Colonic mucosa (tissue), 4 donors: ENCODE data around the gene DUSP19. TPM values are rescaled to one million over a fixed set of nuclear protein-coding genes. Genes with fewer than 3 reads are reported as not detected.
"Not testable (repeated sequence)": the region's sequence is repeated elsewhere in the genome, so short reads cannot be mapped to it uniquely, and the experiment has no call there.

ENCODE experiments used
- DNase-seq: peaks from one replicate; pipeline ENCODE4 v3.0.0-alpha.2; 2020
- H3K27ac ChIP-seq: fragments of 200-600 bp; one replicate; pipeline ENCODE4 v1.8.0; 2021
- H3K27me3 ChIP-seq: fragments of 200-600 bp; one replicate; pipeline ENCODE4 v1.8.0; 2021
- H3K36me3 ChIP-seq: fragments of 200-600 bp; one replicate; pipeline ENCODE4 v1.8.0; 2021
- H3K4me1 ChIP-seq: fragments of 200-600 bp; one replicate; pipeline ENCODE4 v1.8.0; 2021; ENCODE audit warnings: mild to moderate bottlenecking
- H3K4me3 ChIP-seq: fragments of 200-600 bp; one replicate; pipeline ENCODE4 v1.8.0; 2021
- H3K9ac ChIP-seq, 2 donors: one replicate each; pipeline ENCODE4 v1.7.0; 2013; ENCODE audit warnings: control low read depth in 2 of 2, low read depth in 2 of 2, low read length in 2 of 2
- H3K9me3 ChIP-seq: fragments of 200-600 bp; one replicate; pipeline ENCODE4 v1.8.0; 2021
- intact Hi-C: fragments of 100-400 bp; cut with DNase I; formaldehyde crosslinking; loops from one replicate; pipeline ENCODE4 v1.14.1; 2022
- total RNA-seq, 2 donors: library from RNA; stranded (reverse); fragmentation: NEBNext Ultra II Directional in 1 of 2; extraction: Animal tissue kit (Norgen Biotek cat#: 25700) in 1 of 2; gene quantifications; one replicate each; pipeline ENCODE4 v1.2.1, GENCODE V29; 2021
- TF ChIP-seq, protein P1 (sequence below): fragments of 200-600 bp; IDR thresholded peaks from one replicate; pipeline ENCODE4 v1.8.0; 2022; ENCODE audit warnings: antibody characterized with exemption, mild to moderate bottlenecking
- donor health status: healthy.
- donor health status: DM: no; HTN: no; CAD: no.
- donor health status: DM: no; HTN: no; CAD: no.

The DUSP19 gene
- total RNA-seq, 2 donors from 2014 or later = 2.0 to 2.5 TPM

DNA sequence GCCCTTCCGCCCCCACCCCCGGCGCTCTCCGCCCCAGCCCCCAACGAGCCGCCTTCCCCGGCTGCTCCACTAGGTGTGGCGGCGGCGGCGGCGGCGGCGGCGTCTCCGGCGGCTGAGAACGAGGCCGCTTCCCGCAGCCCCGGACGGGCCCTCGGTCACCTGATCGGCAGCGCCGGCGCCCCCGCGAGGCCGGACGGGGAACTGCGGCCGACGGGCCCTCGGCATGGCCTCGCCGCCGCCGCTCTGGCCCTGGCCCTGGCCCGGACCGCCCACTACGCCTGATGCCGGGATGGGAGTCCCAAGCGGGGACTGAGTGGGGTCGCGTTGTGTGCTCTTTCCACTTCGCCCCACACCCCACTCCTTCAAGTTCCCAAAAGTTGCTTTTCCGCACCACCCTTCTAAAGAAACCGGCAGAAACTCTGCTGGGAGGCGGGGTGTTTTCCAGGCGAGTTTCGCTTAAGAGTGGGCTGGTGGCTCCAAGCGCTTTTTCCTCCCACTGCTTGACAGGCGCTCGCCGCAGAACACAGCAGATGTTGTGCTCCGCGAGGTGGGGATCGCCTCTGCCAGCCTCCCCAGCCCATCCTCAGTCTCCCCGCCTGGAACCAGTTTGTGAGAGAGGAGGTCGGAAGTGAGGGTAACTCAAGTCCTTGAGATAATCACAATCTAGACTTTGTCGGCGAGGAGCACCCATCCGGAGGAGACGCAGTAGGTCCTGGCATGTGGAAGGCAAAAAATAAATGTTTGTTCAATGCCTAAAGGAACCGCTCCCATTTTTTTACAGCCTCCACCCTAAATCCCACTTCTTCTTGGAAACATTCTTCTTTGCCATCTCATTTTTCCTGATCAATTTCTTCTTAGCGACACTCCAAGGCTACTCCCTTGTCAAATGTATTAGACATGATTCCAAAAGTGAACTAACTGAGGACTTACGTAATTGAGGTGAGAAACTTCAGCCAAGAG is 39.9 kb upstream of the DUSP19 start, which contains the start of gene NCKAP1:
Gene NCKAP1 (minus strand): TSS at position 117 of the 960 bp plus-strand sequence. CDS start 358 bp downstream, outside the sequence.
- DNase-seq = peak; percentile 94
- Histone ChIP-seq H3K9me3 (no peaks in the 10 kb centered on the region), H3K27ac (peak within 1 kb of the TSS; percentile 96), H3K4me1 (peaks cover 14% of the 10 kb centered on the region), H3K27me3 (no peaks in the 10 kb centered on the region), H3K9ac (peak within 1 kb of the TSS; percentile 80 to 82), H3K36me3 (no peaks in the 10 kb centered on the region), H3K4me3 (peak within 1 kb of the TSS; percentile 74)
- intact Hi-C loops = no loop called here
- TF ChIP-seq, protein P1, sequence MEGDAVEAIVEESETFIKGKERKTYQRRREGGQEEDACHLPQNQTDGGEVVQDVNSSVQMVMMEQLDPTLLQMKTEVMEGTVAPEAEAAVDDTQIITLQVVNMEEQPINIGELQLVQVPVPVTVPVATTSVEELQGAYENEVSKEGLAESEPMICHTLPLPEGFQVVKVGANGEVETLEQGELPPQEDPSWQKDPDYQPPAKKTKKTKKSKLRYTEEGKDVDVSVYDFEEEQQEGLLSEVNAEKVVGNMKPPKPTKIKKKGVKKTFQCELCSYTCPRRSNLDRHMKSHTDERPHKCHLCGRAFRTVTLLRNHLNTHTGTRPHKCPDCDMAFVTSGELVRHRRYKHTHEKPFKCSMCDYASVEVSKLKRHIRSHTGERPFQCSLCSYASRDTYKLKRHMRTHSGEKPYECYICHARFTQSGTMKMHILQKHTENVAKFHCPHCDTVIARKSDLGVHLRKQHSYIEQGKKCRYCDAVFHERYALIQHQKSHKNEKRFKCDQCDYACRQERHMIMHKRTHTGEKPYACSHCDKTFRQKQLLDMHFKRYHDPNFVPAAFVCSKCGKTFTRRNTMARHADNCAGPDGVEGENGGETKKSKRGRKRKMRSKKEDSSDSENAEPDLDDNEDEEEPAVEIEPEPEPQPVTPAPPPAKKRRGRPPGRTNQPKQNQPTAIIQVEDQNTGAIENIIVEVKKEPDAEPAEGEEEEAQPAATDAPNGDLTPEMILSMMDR = peak; percentile 84

DNA sequence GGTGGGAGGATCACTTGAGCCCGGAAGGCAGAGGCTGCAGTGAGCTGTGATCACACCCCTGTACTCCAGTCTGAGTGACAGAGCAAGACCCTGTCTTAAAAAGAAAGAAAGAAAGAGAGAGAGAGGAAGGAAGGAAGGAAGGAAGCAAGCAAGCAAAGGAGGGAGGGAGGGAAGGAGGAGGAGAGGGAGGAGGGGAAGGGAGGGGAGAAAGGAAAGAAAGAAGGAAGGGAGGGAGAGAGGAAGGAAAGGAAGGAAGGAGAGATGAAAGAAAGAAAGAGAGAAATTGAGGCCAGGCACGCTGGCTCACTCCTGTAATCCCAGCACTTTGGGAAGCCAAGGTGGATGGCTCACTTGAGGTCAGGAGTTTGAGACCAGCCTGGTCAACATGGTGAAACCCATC is 37.9 kb upstream of the DUSP19 start:
- Histone ChIP-seq H3K4me1 (peaks cover 5% of the 10 kb centered on the region), H3K36me3 (no peaks in the 10 kb centered on the region), H3K27ac (no peak overlapping the region), H3K9ac (no peak overlapping the region), H3K4me3 (no peak overlapping the region), H3K27me3 (no peaks in the 10 kb centered on the region), H3K9me3 (no peaks in the 10 kb centered on the region)
- DNase-seq = no peak
- TF ChIP-seq, protein P1 = no peak
- intact Hi-C loops = no loop called here

DNA sequence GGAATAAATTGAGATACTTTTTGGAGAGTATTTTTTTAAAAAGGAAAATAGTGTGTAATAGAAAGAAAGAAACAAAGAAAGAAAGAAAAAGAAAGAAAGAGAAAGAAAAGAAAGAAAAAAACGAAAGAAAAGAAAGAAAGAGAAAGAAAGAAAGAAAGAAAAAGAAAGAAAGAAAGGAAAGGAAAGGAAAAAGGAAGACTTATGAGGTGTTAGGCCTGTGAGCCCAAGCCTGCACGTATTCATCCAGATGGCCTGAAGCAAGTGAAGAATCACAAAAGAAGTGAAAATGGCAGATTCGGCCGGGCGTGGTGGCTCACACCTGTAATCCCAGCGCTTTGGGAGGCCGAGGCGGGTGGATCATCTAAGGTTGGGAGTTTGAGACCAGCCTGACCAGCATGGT is 35.0 kb upstream of the DUSP19 start:
- intact Hi-C loops, H3K9ac ChIP-seq, H3K9me3 ChIP-seq, DNase-seq, H3K27me3 ChIP-seq, H3K4me1 ChIP-seq, H3K36me3 ChIP-seq, H3K27ac ChIP-seq, H3K4me3 ChIP-seq: not testable (repeated sequence)

DNA sequence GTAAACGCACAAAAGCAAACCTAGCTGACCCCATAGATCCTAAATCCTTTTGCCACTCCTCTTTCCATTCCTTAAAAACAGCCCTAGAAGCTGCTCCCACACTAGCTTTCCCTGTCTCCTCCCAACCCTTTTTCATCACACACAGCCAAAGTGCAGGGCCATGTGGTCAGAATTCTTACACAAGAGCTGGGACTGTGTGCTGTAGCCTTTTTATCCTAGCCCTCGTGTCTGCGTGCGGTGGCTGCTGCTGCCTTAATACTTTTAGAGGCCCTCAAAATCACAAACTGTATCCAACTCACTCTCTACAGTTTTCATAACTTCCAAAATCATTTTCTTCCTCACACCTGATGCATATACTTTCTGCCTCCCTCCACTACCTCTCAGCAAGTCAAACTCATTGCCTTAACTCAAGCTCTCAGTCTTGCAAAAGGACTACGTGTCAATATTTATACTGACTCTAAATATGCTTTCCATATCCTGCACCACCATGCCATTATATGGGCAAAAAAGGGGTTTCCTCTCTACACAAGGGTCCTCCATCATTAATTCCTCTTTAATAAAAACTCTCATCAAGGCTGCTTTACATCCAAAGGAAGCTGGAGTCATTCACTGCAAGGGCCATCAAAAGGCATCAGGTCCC is 30.9 kb upstream of the DUSP19 start:
- H3K4me1 ChIP-seq, H3K9me3 ChIP-seq, H3K9ac ChIP-seq, intact Hi-C loops, H3K27me3 ChIP-seq, DNase-seq, H3K36me3 ChIP-seq, H3K27ac ChIP-seq, H3K4me3 ChIP-seq: not testable (repeated sequence)

DNA sequence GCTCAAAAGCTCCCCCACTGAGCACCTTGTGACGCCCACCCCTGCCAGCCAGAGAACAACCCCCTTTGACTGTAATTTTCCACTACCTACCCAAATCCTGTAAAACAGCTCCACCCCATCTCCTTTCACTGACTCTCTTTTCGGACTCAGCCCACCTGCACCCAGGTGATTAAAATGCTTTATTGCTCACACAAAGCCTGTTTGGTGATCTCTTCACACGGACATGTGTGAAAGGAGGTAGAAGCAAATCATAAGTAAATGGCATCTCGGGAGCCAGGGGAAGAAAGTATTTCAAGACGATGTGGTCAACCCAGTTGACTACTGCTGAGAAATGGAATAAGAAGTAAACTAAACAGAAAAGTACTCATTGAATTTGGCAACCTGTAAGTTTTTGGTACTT is 29.1 kb upstream of the DUSP19 start:
- H3K4me1 ChIP-seq = no peaks in the 10 kb centered on the region
- no peaks in the 10 kb centered on the region for H3K9me3 ChIP-seq
- no peaks in the 10 kb centered on the region for H3K27me3 ChIP-seq
- no peak for DNase-seq
- no peak overlapping the region for H3K4me3 ChIP-seq
- TF ChIP-seq, protein P1 = no peak
- H3K36me3 ChIP-seq = no peaks in the 10 kb centered on the region
- intact Hi-C loops = no loop called here
- H3K27ac ChIP-seq = no peak overlapping the region
- no peak overlapping the region for H3K9ac ChIP-seq

DNA sequence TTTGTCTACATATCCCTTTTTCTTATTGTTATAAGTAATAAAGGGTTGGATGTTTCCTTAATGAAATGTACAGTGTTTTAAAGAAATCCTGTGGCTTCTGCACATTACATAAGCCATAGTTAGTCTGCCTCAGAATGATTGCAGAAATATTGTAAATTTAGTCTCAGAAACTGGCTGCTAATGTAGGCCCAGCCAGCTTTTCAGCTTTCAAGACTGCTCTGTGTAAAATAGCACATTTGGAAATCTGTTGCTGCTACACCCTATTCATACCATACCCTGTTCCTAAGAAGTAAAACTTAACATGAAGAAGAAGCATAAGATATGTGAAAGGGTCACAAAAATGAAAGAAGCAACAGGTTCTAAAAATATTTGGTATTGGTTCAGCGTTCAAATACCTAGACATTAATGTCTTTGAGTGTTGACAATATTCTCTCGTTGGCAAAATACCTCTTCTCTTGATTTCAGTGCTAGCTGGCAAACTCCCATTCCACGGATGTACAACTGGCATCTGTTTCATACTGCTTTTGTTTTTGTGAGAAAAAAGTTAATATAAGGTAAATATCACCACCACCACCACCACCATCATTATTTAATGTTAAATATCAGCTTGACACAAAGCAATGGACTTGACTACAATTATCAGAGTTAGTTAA is 21.1 kb upstream of the DUSP19 start:
- Histone ChIP-seq H3K9me3 (no peaks in the 10 kb centered on the region), H3K27me3 (no peaks in the 10 kb centered on the region), H3K4me1 (no peaks in the 10 kb centered on the region), H3K36me3 (no peaks in the 10 kb centered on the region), H3K9ac (no peak overlapping the region), H3K4me3 (no peak overlapping the region), H3K27ac (no peak overlapping the region)
- TF ChIP-seq, protein P1 = no peak
- intact Hi-C loops = no loop called here
- no peak for DNase-seq
